B cell (primary cell): Measurements from ENCODE around the gene FOXN3. TPM values are rescaled to one million over a fixed set of nuclear protein-coding genes. Genes with fewer than 3 reads are reported as not detected.

ENCODE experiments used
- ATAC-seq: fragments of 200-7000 bp; cut with Tn5 transposase; one replicate; pipeline ENCODE4 v1.10.0; 2021; ENCODE audit warnings: low read depth, mild to moderate bottlenecking, moderate number of reproducible peaks, moderate library complexity
- CTCF ChIA-PET: fragments of 350-600 bp; sonication (Branson Sonifier 250); formaldehyde crosslinking; loops from one replicate; lab custom pipeline; 2021; ENCODE audit warnings: antibody characterized with exemption, inconsistent platforms; lab: Charles Lee
- POLR2A ChIA-PET: fragments of 350-600 bp; sonication (Branson Sonifier 250); formaldehyde crosslinking; loops from one replicate; lab custom pipeline; 2021; ENCODE audit warnings: antibody characterized with exemption; lab: Charles Lee
- DNase-seq: peaks from one replicate; pipeline ENCODE4 v3.0.0; 2013
- H2AFZ ChIP-seq: 2 replicates; pipeline ENCODE4 v1.6.1; 2012; ENCODE audit warnings: mild to moderate bottlenecking, low read depth, low read length; ENCODE audit not compliant: insufficient read depth, poor library complexity, severe bottlenecking
- H3K27ac ChIP-seq, 2 donors: 1 replicate in 1 of 2; 2 replicates in 1 of 2; pipeline ENCODE4 v1.5.1; 2012 to 2013; ENCODE audit warnings: low read length in 2 of 2, mild to moderate bottlenecking in 2 of 2, moderate library complexity in 1 of 2
- H3K27me3 ChIP-seq, 4 experiments: fragments of 200-600 bp in 1 of 4; sonication (generic) in 1 of 4; replicated peaks in 1 of 4; 1 replicate in 2 of 4; 2 replicates in 2 of 4; pipeline versions ENCODE4 v1.6.1 to v1.7.0; 2013 to 2016; ENCODE audit warnings: low read length in 3 of 4, mild to moderate bottlenecking in 2 of 4, mixed read lengths in 1 of 4, moderate library complexity in 1 of 4; ENCODE audit not compliant: insufficient read depth in 4 of 4, control insufficient read depth in 3 of 4; ENCODE audit errors: control extremely low read depth in 1 of 4
- H3K36me3 ChIP-seq, 2 experiments: replicated peaks in 1 of 2; 1 replicate in 1 of 2; 2 replicates in 1 of 2; pipeline versions ENCODE4 v1.6.1 to v1.7.1; 2013; ENCODE audit warnings: low read length in 1 of 2; ENCODE audit not compliant: insufficient read depth in 2 of 2, control insufficient read depth in 1 of 2; ENCODE audit errors: control extremely low read depth in 1 of 2, extremely low read depth in 1 of 2
- H3K4me1 ChIP-seq, 2 donors: fragments of 200-600 bp in 1 of 2; sonication (generic) in 1 of 2; 1 replicate in 1 of 2; 2 replicates in 1 of 2; pipeline versions ENCODE4 v1.5.1 to v1.6.1; 2013 to 2017; ENCODE audit warnings: low read length in 2 of 2; ENCODE audit not compliant: control insufficient read depth in 2 of 2, insufficient read depth in 2 of 2
- H3K4me2 ChIP-seq: replicated peaks from 2 replicates; pipeline ENCODE3; 2012; ENCODE audit warnings: mild to moderate bottlenecking, low read depth, low read length; ENCODE audit not compliant: poor library complexity, severe bottlenecking
- H3K4me3 ChIP-seq, 5 experiments: fragments of 200-600 bp in 1 of 5; sonication (generic) in 1 of 5; 1 replicate in 3 of 5; 2 replicates in 2 of 5; pipeline versions ENCODE4 v1.5.1 to v1.7.0; 2011 to 2016; ENCODE audit warnings: low read length in 4 of 5, mild to moderate bottlenecking in 4 of 5, low read depth in 2 of 5, control low read depth in 1 of 5, moderate library complexity in 1 of 5; ENCODE audit not compliant: insufficient read depth in 1 of 5; ENCODE audit errors: control extremely low read depth in 1 of 5, extremely low read depth in 1 of 5
- H3K79me2 ChIP-seq: fragments of 200-600 bp; sonication (generic); one replicate; pipeline ENCODE4 v1.6.0; 2016; ENCODE audit warnings: low read length; ENCODE audit not compliant: control insufficient read depth, insufficient read depth
- H3K9ac ChIP-seq: fragments of 200-600 bp; sonication (generic); 2 replicates; pipeline ENCODE4 v1.6.1; 2017; ENCODE audit warnings: mild to moderate bottlenecking, low read length, moderate library complexity
- H3K9me3 ChIP-seq, 3 donors: one replicate each; pipeline versions ENCODE4 v1.6.1 to v1.7.1; 2013; ENCODE audit warnings: low read length in 2 of 3; ENCODE audit not compliant: control insufficient read depth in 2 of 3, insufficient read depth in 1 of 3; ENCODE audit errors: control extremely low read depth in 1 of 3
- H4K20me1 ChIP-seq: 2 replicates; pipeline ENCODE4 v1.6.0; 2012; ENCODE audit warnings: mild to moderate bottlenecking, low read length; ENCODE audit not compliant: insufficient read depth, control insufficient read depth, poor library complexity, severe bottlenecking
- H3K27ac Mint-ChIP-seq: one replicate; pipeline ENCODE4 v1.8.0; 2021; ENCODE audit warnings: mixed read lengths
- H3K27me3 Mint-ChIP-seq: one replicate; pipeline ENCODE4 v1.8.0; 2021; ENCODE audit warnings: mixed read lengths
- H3K4me1 Mint-ChIP-seq: one replicate; pipeline ENCODE4 v1.8.0; 2021; ENCODE audit warnings: mixed read lengths
- H3K4me3 Mint-ChIP-seq: one replicate; pipeline ENCODE4 v1.8.0; 2021; ENCODE audit warnings: mixed read lengths
- H3K9me3 Mint-ChIP-seq: one replicate; pipeline ENCODE4 v1.8.0; 2022; ENCODE audit warnings: mixed read lengths; ENCODE audit not compliant: insufficient read depth
- EZH2 ChIP-seq: IDR thresholded peaks from 2 replicates; pipeline ENCODE4 v1.6.1; 2012; ENCODE audit warnings: borderline replicate concordance, low read depth, mild to moderate bottlenecking, moderate library complexity, low read length; ENCODE audit not compliant: insufficient read depth, poor library complexity, severe bottlenecking
- WGBS: methylation state at CpG from one replicate; pipeline ENCODE4 v1.1.5; 2013; ENCODE audit warnings: missing lambda C conversion rate; ENCODE audit not compliant: insufficient coverage; 5-methylcytosine and 5-hydroxymethylcytosine counted together
- intact Hi-C: fragments of 100-400 bp; cut with micrococcal nuclease; formaldehyde crosslinking; loops from one replicate; pipeline ENCODE4 v1.10.0; 2022
- polyA plus RNA-seq: library from polyadenylated mRNA; depleted of rRNA; stranded (reverse); fragments of >200 nt; gene quantifications from 2 replicates; pipeline ENCODE4 v1.2.3, GENCODE V29; 2012
- total RNA-seq, 2 donors: library from RNA; stranded (reverse); fragments of 120-200 nt in 1 of 2; gene quantifications; 1 replicate in 1 of 2; 2 replicates in 1 of 2; pipeline versions ENCODE4 v1.2.3 to v1.2.4, GENCODE V29; 2013 to 2022
- TF ChIP-seq, protein P1 (sequence below): fragments of 200-600 bp; IDR thresholded peaks from one replicate; pipeline ENCODE4 v1.8.0; 2022; ENCODE audit warnings: antibody characterized with exemption, mild to moderate bottlenecking

FOXN3 gene
- total and polyA plus RNA-seq, 2 donors (not counting 1 experiment from before 2014, with no cell fraction given), result 80.6 to 98.2 TPM

- POLR2A ChIA-PET, result no interaction called here
- 80% methylated on average over 1 of the region's 3 CpGs for WGBS
- Mint-ChIP-seq H3K4me3 (no peak overlapping the region), H3K4me1 (peaks cover 54% of the 10 kb centered on the region), H3K27ac (peak overlapping the region; percentile 54), H3K27me3 (no peaks in the 10 kb centered on the region), H3K9me3 (peaks cover 6% of the 10 kb centered on the region)
- Histone ChIP-seq H4K20me1 (no peaks in the 10 kb centered on the region), H3K9me3 (peaks cover 0 to 29% (median 14%) of the 10 kb centered on the region in 3 donors), H3K27ac (peak overlapping the region in 1 of 2 donors; percentile 62), H3K4me3 (no peak overlapping the region), H2AFZ (no peak overlapping the region), H3K79me2 (peaks cover 100% of the 10 kb centered on the region), H3K36me3 (peaks cover 1 to 4% of the 10 kb centered on the region in 2 experiments), H3K4me1 (peaks cover 22 to 29% of the 10 kb centered on the region in 2 donors), H3K4me2 (no peak overlapping the region), H3K9ac (no peak overlapping the region), H3K27me3 (no peaks in the 10 kb centered on the region)
- intact Hi-C loops, result no loop called here
- CTCF ChIA-PET, result interaction anchor here (1.1 to 1.5 kb wide), 2 partner anchors 13 to 42 kb away, joined by 4 to 6 read pairs; no protein-coding TSS in a partner anchor
- no peak for ATAC-seq
- no peak for DNase-seq
- no peak for TF ChIP-seq EZH2
- TF ChIP-seq, protein P1, sequence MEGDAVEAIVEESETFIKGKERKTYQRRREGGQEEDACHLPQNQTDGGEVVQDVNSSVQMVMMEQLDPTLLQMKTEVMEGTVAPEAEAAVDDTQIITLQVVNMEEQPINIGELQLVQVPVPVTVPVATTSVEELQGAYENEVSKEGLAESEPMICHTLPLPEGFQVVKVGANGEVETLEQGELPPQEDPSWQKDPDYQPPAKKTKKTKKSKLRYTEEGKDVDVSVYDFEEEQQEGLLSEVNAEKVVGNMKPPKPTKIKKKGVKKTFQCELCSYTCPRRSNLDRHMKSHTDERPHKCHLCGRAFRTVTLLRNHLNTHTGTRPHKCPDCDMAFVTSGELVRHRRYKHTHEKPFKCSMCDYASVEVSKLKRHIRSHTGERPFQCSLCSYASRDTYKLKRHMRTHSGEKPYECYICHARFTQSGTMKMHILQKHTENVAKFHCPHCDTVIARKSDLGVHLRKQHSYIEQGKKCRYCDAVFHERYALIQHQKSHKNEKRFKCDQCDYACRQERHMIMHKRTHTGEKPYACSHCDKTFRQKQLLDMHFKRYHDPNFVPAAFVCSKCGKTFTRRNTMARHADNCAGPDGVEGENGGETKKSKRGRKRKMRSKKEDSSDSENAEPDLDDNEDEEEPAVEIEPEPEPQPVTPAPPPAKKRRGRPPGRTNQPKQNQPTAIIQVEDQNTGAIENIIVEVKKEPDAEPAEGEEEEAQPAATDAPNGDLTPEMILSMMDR, result no peak
These were observed 39.5 kb downstream of the FOXN3 start for GRCh38 chr14:89377544-89377943.

GRCh38 chr14:89374908-89375307 lies 42.1 kb downstream of the FOXN3 start:
- no peak overlapping the region for H3K4me3 Mint-ChIP-seq
- intact Hi-C loops, result no loop called here

More at GRCh38 chr14:89374908-89375307, 42.1 kb downstream of the FOXN3 start:
- H3K27ac ChIP-seq, result no peak overlapping the region
- H3K9ac ChIP-seq, result no peak overlapping the region
- H3K4me1 ChIP-seq, result peaks cover 30 to 37% of the 10 kb centered on the region in 2 donors
- CTCF ChIA-PET, result no interaction called here
- no peak overlapping the region for H3K4me2 ChIP-seq
- no CpG with 5 or more reads among the region's 3 CpGs for WGBS
- TF ChIP-seq, protein P1, result no peak
- no peak for TF ChIP-seq EZH2
- POLR2A ChIA-PET, result no interaction called here
- Mint-ChIP-seq H3K27me3 (no peaks in the 10 kb centered on the region), H3K27ac (no peak overlapping the region), H3K9me3 (peaks cover 2% of the 10 kb centered on the region), H3K4me1 (peaks cover 69% of the 10 kb centered on the region)
- no peaks in the 10 kb centered on the region for H4K20me1 ChIP-seq
- peaks cover 0 to 18% (median 6%) of the 10 kb centered on the region in 3 donors for H3K9me3 ChIP-seq
- H3K36me3 ChIP-seq, result peaks cover 1 to 4% of the 10 kb centered on the region in 2 experiments
- H3K79me2 ChIP-seq, result peaks cover 100% of the 10 kb centered on the region
- no peak overlapping the region for H3K4me3 ChIP-seq
- no peak overlapping the region for H2AFZ ChIP-seq
- H3K27me3 ChIP-seq, result no peaks in the 10 kb centered on the region
- ATAC-seq, result no peak
- DNase-seq, result no peak
